ENCODE data around the gene NAA80.

The NAA80 gene

DNA sequence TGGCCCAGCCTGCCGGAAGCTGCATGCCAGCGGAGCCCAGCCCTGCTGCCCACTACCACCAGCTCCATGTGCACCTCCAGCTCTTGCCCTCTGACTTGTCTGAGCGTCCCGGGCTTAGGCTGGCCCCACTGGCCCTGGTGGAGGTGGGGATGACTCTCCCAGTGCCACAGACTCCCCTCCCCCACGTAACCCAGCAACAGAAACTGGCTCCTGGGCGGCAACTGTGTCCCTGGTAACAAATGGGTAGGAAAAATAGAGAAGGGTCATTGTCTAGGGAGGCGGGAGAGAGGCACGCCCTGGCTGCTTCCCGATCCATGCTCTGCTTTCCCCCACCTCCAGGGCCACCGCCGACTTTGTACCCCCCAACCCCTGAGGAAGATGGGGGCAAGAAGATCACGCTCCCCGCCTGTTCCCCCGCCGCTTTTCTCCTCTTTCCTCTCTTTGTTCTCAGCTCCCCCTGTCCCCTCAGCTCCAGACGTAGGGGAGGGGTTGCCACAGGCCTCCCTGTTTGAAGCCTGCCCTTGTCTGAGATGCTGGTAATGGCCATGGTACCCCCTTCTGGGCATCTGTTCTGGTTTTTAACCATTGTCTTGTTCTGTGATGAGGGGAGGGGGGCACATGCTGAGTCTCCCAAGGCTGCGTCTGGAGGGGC lies 41.0 kb downstream of the NAA80 start:
- no peak for DNase-seq (ENCODE audit: low read depth, low spot score)

DNA sequence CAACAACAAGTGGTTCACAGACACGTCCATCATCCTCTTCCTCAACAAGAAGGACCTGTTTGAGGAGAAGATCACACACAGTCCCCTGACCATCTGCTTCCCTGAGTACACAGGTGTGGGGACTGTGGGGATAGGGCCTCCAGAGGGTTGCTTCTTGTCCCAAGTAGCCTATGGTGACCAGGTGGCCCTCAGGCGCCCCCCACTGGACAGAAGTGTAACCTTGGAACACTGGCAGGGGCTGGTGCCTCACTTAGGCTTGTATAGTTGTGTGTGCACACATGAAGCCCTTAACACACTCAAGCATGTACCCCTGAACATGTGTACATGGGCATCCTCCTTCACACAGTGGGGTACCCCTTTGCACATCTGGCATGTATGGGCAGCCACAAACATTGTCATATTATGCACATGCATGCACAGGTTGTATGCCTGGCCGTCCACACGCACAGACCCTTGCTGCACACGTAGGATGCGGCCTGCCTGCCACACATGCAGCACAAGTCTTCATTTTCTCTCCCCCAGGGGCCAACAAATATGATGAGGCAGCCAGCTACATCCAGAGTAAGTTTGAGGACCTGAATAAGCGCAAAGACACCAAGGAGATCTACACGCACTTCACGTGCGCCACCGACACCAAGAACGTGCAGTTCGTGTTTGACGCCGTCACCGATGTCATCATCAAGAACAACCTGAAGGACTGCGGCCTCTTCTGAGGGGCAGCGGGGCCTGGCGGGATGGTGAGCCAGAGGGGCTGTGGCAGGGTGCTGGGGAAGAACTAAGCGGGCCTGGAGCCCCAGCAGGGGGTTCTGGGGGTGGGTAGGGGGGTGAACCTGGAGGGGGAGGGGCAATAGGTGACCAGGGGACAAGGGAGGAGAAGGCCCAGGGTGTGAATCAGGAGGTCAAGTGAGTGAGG lies 42.0 kb downstream of the NAA80 start:
- DNase-seq (ENCODE audit: low read depth, low spot score), result no peak

DNA sequence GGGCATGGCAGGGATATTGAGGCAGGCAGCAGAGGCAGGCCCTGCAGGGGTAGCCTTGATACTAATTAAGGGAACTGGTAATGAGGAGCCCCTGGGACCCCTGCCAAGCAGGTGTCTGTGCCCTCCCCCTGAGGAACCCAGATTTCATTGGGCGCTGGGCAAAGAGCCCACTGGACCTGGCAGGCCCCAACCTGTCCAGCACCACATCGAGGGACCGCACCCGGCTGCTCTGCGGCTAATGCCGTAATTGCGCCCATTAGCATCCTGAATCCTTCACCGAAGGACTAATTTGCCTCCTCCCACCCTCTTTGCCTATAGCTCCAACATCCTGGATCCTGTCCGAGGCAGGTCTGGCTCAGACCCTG lies 44.0 kb downstream of the NAA80 start:
- DNase-seq (ENCODE audit: low read depth, low spot score), result no peak

DNA sequence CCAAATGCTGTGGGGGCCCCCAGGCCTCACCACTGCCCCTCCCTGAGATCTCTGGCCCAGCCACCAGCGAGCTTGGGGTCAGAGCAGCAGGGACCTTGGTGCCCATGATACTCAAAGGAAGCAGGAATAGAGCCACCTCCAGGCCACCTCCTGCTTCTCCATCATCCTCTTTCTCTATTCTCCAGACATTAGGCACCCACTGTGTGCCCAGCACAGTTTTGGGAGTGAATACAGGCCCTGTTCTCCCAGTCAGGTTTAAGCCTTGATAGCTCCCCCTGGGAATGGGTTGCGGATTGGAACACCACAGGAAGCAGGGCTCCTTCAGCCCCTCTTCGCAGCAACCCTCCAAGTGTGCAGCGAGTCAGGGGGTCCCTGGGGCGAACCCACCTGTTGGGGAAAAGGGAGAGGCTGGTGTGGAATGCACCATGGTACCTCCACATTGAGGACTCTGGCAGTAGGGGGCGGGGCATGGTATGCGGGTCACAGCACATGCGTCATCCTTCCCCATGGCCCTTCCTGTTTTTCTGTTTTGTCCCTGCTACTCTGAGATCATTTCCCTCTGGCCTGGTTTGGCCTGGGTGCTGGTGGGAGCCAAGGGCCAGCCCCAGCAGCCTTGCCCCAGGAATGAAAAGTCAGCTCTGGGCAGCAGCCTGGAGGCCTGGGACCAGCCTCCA lies 44.5 kb downstream of the NAA80 start:
- DNase-seq (ENCODE audit: low read depth, low spot score), result no peak

DNA sequence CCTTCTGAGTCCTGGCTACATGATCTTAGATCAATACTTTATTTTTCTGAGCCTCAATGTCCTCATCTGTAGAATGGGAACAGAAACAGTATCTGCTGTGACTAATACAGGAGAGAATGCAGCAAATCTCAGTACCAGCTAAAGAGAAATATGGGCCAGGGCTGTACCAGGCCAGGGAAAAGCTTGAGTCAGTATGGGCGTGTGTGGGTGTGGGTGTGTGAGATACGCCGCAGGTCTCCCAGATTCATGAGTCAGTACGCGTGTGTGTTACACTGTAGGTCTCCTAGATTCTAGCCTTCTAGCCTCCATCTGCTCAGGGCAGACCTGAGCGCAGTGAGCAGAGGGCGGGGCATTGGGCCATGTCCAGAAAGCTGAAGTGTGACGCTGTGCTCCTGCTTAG lies 48.0 kb downstream of the NAA80 start:
- no peak for DNase-seq (ENCODE audit: low read depth, low spot score)

DNA sequence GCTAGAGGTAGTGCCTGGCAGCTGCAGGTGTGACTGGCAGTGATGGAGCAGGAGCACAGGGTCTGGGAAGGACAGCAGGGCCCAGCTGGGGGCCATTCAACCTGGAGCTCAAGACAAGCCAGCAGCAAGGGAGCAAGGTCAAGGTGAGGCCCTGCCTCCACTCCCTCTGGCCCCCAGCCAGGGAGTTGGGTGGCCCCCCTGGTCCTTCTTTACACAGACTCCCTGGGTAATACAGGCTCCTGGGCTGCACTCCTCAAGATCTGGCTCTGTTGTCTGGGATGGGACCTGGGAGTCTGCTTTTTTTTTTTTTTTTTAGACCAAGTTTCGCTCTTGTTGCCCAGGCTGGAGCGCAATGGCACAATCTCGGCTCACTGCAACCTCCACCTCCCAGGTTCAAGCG lies 48.7 kb downstream of the NAA80 start:
- no peak for DNase-seq (ENCODE audit: low read depth, low spot score)

DNA sequence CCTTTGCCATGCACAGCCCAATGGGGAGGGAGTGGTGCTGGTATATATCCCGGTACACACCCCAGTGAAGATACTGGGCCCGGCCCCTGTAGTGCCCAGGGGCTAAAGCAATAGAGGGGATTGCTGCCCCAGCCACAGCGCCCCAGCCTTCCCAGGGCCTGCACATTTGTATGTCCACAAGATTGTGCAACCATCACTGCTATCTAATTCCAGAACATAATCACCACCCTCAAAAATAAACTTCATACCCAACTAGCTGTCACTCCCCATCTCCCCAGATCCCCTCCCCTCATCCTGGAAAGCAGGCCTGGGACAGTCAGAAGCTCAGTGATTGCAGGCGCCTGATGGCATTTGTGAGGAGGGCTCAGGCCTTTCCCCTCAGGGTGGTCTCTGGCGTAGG lies 49.7 kb downstream of the NAA80 start:
- DNase-seq (ENCODE audit: low read depth, low spot score), result no peak

DNA sequence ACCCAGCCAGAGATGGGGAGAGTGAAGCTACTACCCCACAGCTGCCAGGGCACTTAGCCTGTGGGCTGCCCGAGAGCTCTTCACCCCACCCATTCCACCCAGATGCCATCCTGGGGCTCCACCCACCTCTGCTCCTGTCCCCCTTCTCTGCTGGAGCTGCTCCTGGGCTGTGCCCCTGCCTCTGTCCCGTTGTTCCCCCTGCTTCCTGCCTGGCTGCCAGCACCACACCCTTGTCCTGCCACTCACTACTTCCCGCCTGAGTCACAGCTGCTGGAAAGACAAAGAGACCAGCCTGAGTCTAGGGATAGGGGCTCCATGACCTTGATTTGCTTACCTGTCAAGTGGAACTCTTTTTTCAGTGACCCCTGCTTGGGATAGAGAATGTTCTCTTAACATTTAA lies 50.8 kb downstream of the NAA80 start:
- no peak for DNase-seq (ENCODE audit: low read depth, low spot score)

DNA sequence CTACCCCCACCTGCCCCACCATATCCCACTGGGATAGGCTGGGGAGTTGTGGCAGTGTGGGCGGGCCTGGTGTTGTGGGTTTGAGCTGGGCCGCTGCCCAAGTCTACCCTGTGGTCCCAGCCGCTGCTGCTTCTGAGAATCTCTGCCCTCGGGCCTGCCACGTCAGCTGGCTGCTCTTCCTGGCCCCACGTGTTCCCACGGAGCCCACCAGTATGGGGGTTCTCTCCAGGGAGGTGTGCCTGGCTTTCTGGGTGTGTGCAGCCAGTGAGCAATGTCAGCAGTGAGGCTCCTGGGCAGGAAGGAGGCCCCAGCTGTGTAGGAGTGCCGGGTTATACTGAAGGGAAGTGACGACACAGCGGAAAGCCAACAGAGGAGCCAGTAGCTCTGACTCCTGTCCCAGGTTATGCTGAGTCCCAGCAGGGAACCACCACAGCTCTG lies 52.7 kb downstream of the NAA80 start:
- no peak for DNase-seq (ENCODE audit: low read depth, low spot score)
